HG02798 (cell line): ENCODE results near the gene MED17.
"Not testable (repeated sequence)": the region's sequence is repeated elsewhere in the genome, so short reads cannot be mapped to it uniquely, and the experiment has no call there.

Experiments
- ATAC-seq: cut with Tn5 transposase; IDR thresholded peaks from one replicate; pipeline ENCODE4 v1.9.1; 2021; ENCODE audit warnings: mild to moderate bottlenecking; ENCODE audit not compliant: unreplicated experiment, poor library complexity

The MED17 gene

GRCh38 chr11:93757301-93757700 lies 26.8 kb upstream of the MED17 start:
- no peak for ATAC-seq

- ATAC-seq, result no peak
Measured at GRCh38 chr11:93757924-93758865, 25.9 kb upstream of the MED17 start.

GRCh38 chr11:93759123-93759522 lies 25.0 kb upstream of the MED17 start:
- not testable (repeated sequence) for ATAC-seq

- ATAC-seq, result no peak
Measured at GRCh38 chr11:93761910-93762309, 22.2 kb upstream of the MED17 start.

- no peak for ATAC-seq
Measured at GRCh38 chr11:93765551-93765950, 18.5 kb upstream of the MED17 start.

- ATAC-seq, result no peak
Measured at GRCh38 chr11:93766504-93766903, 17.6 kb upstream of the MED17 start.

- no peak for ATAC-seq
Measured at GRCh38 chr11:93767018-93767417, 17.1 kb upstream of the MED17 start.

GRCh38 chr11:93770160-93770559 lies 13.9 kb upstream of the MED17 start:
- no peak for ATAC-seq

GRCh38 chr11:93772123-93772522 lies 12.0 kb upstream of the MED17 start:
- no peak for ATAC-seq

- no peak for ATAC-seq
Measured at GRCh38 chr11:93773045-93773477, 11.0 kb upstream of the MED17 start.

- no peak for ATAC-seq
Measured at GRCh38 chr11:93773601-93774200, 10.4 kb upstream of the MED17 start.

- not testable (repeated sequence) for ATAC-seq
Measured at GRCh38 chr11:93774560-93774959, 9.5 kb upstream of the MED17 start.

- no peak for ATAC-seq
Measured at GRCh38 chr11:93775289-93775688, 8.8 kb upstream of the MED17 start.

- ATAC-seq, result no peak
Measured at GRCh38 chr11:93783362-93783761, 720 bp upstream of the MED17 start.

- peak; percentile 55 for ATAC-seq
Measured at GRCh38 chr11:93783765-93784144, 327 bp upstream of the MED17 start.

GRCh38 chr11:93784935-93785360 lies 866 bp downstream of the MED17 start:
- ATAC-seq, result peak; percentile 44

GRCh38 chr11:93791493-93791892 lies 7.4 kb downstream of the MED17 start:
- no peak for ATAC-seq

GRCh38 chr11:93796441-93797231 lies 12.6 kb downstream of the MED17 start:
- ATAC-seq, result no peak

- no peak for ATAC-seq
Measured at GRCh38 chr11:93801366-93801765, 17.3 kb downstream of the MED17 start.

- no peak for ATAC-seq
Measured at GRCh38 chr11:93804879-93805278, 20.8 kb downstream of the MED17 start.

GRCh38 chr11:93807980-93808379 lies 23.9 kb downstream of the MED17 start:
- no peak for ATAC-seq
